Suprapubic skin (tissue), 3 donors: ENCODE data around the gene SLC6A6.

Source experiments
- CTCF ChIP-seq, 2 donors: fragments of 200-600 bp in 1 of 2; fragments of 450-650 bp in 1 of 2; sonication (generic) in 1 of 2; IDR thresholded peaks; one replicate each; pipeline ENCODE4 v1.5.1; 2016 to 2019; ENCODE audit warnings: antibody characterized with exemption in 2 of 2, mild to moderate bottlenecking in 1 of 2, moderate library complexity in 1 of 2
- EP300 ChIP-seq: sonication (generic); formaldehyde crosslinking; IDR thresholded peaks from one replicate; pipeline ENCODE4 v1.6.1; 2017; ENCODE audit warnings: antibody characterized with exemption
- POLR2A ChIP-seq, 2 donors: fragments of 450-650 bp; IDR thresholded peaks; one replicate each; pipeline ENCODE4 v1.6.1; 2017; ENCODE audit warnings: antibody characterized with exemption in 2 of 2, mild to moderate bottlenecking in 2 of 2, moderate library complexity in 2 of 2

- TF ChIP-seq CTCF (IDR thresholded peaks at IDR 0.05) (no peak), EP300 (no peak), POLR2A (IDR thresholded peaks at IDR 0.05) (no peak)
Measured at GRCh38 chr3:14372587-14372986, 29.8 kb upstream of the SLC6A6 start.
